ENCODE measurements around the gene BACH1.

The BACH1 gene

GRCh38 chr21:29312981-29313380, 14.3 kb downstream of the BACH1 start:
- TF ChIP-seq, protein P1, sequence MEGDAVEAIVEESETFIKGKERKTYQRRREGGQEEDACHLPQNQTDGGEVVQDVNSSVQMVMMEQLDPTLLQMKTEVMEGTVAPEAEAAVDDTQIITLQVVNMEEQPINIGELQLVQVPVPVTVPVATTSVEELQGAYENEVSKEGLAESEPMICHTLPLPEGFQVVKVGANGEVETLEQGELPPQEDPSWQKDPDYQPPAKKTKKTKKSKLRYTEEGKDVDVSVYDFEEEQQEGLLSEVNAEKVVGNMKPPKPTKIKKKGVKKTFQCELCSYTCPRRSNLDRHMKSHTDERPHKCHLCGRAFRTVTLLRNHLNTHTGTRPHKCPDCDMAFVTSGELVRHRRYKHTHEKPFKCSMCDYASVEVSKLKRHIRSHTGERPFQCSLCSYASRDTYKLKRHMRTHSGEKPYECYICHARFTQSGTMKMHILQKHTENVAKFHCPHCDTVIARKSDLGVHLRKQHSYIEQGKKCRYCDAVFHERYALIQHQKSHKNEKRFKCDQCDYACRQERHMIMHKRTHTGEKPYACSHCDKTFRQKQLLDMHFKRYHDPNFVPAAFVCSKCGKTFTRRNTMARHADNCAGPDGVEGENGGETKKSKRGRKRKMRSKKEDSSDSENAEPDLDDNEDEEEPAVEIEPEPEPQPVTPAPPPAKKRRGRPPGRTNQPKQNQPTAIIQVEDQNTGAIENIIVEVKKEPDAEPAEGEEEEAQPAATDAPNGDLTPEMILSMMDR (IDR thresholded peaks at IDR 0.05; ENCODE audit: insufficient read depth, low read length, poor library complexity, severe bottlenecking) = no peak
- no peak for TF ChIP-seq EZH2phosphoT487 (conservative IDR thresholded peaks at IDR 0.05; ENCODE audit: low read length)
- no peak overlapping the region for H3K27ac ChIP-seq (ENCODE audit: low read depth, low read length)
- H3K79me2 ChIP-seq (ENCODE audit: insufficient read depth, low read length) = peaks cover 99% of the 10 kb centered on the region
- H3F3A ChIP-seq (ENCODE audit: insufficient read depth) = no peaks in the 10 kb centered on the region
- H3K36me3 ChIP-seq (ENCODE audit: low read length) = no peaks in the 10 kb centered on the region
- peaks cover 40% of the 10 kb centered on the region for H4K20me1 ChIP-seq (ENCODE audit: low read depth, low read length)
- no peak overlapping the region for H3K4me3 ChIP-seq (ENCODE audit: insufficient read depth, low read length, poor library complexity, severe bottlenecking)
- no peaks in the 10 kb centered on the region for H3K9me3 ChIP-seq (ENCODE audit: insufficient read depth, low read length)
- H3K4me2 ChIP-seq (ENCODE audit: low read depth, low read length, poor library complexity, severe bottlenecking) = no peak overlapping the region
- no peaks in the 10 kb centered on the region for H3K27me3 ChIP-seq (ENCODE audit: low read length)
- no peak overlapping the region for H3K9ac ChIP-seq (ENCODE audit: low read length)
- no peak overlapping the region for H2AFZ ChIP-seq (ENCODE audit: low read depth, low read length, severe bottlenecking)
- H3K9me2 ChIP-seq (replicated peaks; ENCODE audit: insufficient read depth, low read length) = no peaks in the 10 kb centered on the region

DNA sequence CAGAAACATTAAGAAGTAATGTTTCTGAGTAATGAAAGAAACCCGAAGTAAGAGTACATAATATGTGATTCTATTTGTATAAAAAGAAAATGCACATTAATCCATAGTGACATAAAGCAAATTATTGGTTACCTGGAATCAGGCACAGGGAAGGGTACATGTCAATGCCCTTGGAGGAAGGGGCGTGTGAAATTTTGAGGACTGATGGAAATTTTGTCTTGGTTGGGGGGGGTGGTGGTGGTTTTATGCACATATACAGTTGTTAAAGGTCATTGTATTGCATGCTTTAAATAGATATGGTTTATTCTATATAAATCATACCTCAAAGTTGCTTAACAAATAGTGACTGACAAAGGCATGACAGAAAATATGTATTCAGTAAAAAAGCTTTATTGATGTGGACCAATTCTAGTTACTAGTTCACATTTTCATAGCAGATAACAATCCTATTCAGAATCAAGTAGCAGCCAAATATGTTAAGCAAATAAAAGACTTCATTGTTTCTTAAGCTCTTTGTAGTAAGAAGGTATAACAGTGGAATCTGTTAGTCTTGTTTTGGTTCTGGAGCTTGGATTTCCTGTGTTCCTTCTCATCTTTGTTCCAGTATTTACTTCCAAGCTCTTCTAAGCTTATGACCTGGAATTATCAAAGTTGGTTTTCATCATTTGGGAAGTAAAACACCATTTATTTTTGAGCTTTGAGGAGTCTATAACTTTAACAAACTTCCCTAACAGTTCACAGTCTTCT, 15.1 kb downstream of the BACH1 start:
- Histone ChIP-seq H3K9me2 (replicated peaks; ENCODE audit: insufficient read depth, low read length) (no peaks in the 10 kb centered on the region), H3K27ac (ENCODE audit: low read depth, low read length) (no peak overlapping the region), H4K20me1 (ENCODE audit: low read depth, low read length) (peaks cover 38% of the 10 kb centered on the region), H3F3A (ENCODE audit: insufficient read depth) (no peaks in the 10 kb centered on the region), H3K4me2 (ENCODE audit: low read depth, low read length, poor library complexity, severe bottlenecking) (no peak overlapping the region), H3K9ac (ENCODE audit: low read length) (no peak overlapping the region), H3K79me2 (ENCODE audit: insufficient read depth, low read length) (peaks cover 99% of the 10 kb centered on the region), H3K27me3 (ENCODE audit: low read length) (no peaks in the 10 kb centered on the region), H3K4me3 (ENCODE audit: insufficient read depth, low read length, poor library complexity, severe bottlenecking) (no peak overlapping the region), H2AFZ (ENCODE audit: low read depth, low read length, severe bottlenecking) (no peak overlapping the region), H3K9me3 (ENCODE audit: insufficient read depth, low read length) (no peaks in the 10 kb centered on the region), H3K36me3 (ENCODE audit: low read length) (no peaks in the 10 kb centered on the region)
- TF ChIP-seq, protein P1 (IDR thresholded peaks at IDR 0.05; ENCODE audit: insufficient read depth, low read length, poor library complexity, severe bottlenecking) = no peak
- TF ChIP-seq EZH2phosphoT487 (conservative IDR thresholded peaks at IDR 0.05; ENCODE audit: low read length) = no peak

- Histone ChIP-seq H3K9ac (ENCODE audit: low read length) (no peak overlapping the region), H3K36me3 (ENCODE audit: low read length) (no peaks in the 10 kb centered on the region), H3K27me3 (ENCODE audit: low read length) (no peaks in the 10 kb centered on the region), H3K4me3 (ENCODE audit: insufficient read depth, low read length, poor library complexity, severe bottlenecking) (no peak overlapping the region), H3K9me3 (ENCODE audit: insufficient read depth, low read length) (no peaks in the 10 kb centered on the region), H3F3A (ENCODE audit: insufficient read depth) (no peaks in the 10 kb centered on the region), H4K20me1 (ENCODE audit: low read depth, low read length) (peaks cover 38% of the 10 kb centered on the region), H3K79me2 (ENCODE audit: insufficient read depth, low read length) (peaks cover 100% of the 10 kb centered on the region), H3K9me2 (replicated peaks; ENCODE audit: insufficient read depth, low read length) (no peaks in the 10 kb centered on the region), H2AFZ (ENCODE audit: low read depth, low read length, severe bottlenecking) (no peak overlapping the region), H3K4me2 (ENCODE audit: low read depth, low read length, poor library complexity, severe bottlenecking) (no peak overlapping the region), H3K27ac (ENCODE audit: low read depth, low read length) (no peak overlapping the region)
- TF ChIP-seq EZH2phosphoT487 (conservative IDR thresholded peaks at IDR 0.05; ENCODE audit: low read length) = no peak
- TF ChIP-seq, protein P1 (IDR thresholded peaks at IDR 0.05; ENCODE audit: insufficient read depth, low read length, poor library complexity, severe bottlenecking) = no peak
Observed at GRCh38 chr21:29315131-29315749, 16.5 kb downstream of the BACH1 start.

All from SU-DHL-6 (cell line).